Measurements from ENCODE around the gene CBX6.
"Not testable (repeated sequence)": the region's sequence is repeated elsewhere in the genome, so short reads cannot be mapped to it uniquely, and the experiment has no call there.

CBX6 gene

GRCh38 chr22:38860283-38861169 lies 11.5 kb downstream of the CBX6 start:
- no peak for DNase-seq

GRCh38 chr22:38859581-38860282 lies 12.3 kb downstream of the CBX6 start:
- no peak for DNase-seq

GRCh38 chr22:38858492-38858891 lies 13.5 kb downstream of the CBX6 start:
- no peak for DNase-seq

- DNase-seq = not testable (repeated sequence)
These were observed 17.5 kb downstream of the CBX6 start for GRCh38 chr22:38854476-38854875.

GRCh38 chr22:38853883-38854282 lies 18.1 kb downstream of the CBX6 start:
- DNase-seq = not testable (repeated sequence)

GRCh38 chr22:38853196-38853651 lies 18.8 kb downstream of the CBX6 start:
- no peak for DNase-seq

- DNase-seq = no peak
These were observed 19.5 kb downstream of the CBX6 start for GRCh38 chr22:38852522-38852921.

GRCh38 chr22:38850941-38851849 lies 20.8 kb downstream of the CBX6 start:
- peak; percentile 77 for DNase-seq

- no peak for DNase-seq
These were observed 21.6 kb downstream of the CBX6 start for GRCh38 chr22:38850399-38850798.

GRCh38 chr22:38849811-38850210 lies 22.2 kb downstream of the CBX6 start:
- DNase-seq = no peak

- DNase-seq = no peak
These were observed 25.6 kb downstream of the CBX6 start for GRCh38 chr22:38846412-38846811.

- DNase-seq = no peak
These were observed 26.8 kb downstream of the CBX6 start for GRCh38 chr22:38845004-38845740.

- no peak for DNase-seq
These were observed 27.6 kb downstream of the CBX6 start for GRCh38 chr22:38844315-38845003.

GRCh38 chr22:38843657-38844314 lies 28.2 kb downstream of the CBX6 start, which contains the start of gene NPTXR:
Gene NPTXR (minus strand): TSS chr22:38844028.
- no peak for DNase-seq

- peak; percentile 48 for DNase-seq
These were observed 28.8 kb downstream of the CBX6 start for GRCh38 chr22:38843201-38843656.

GRCh38 chr22:38842512-38843200 lies 29.4 kb downstream of the CBX6 start:
- no peak for DNase-seq

- no peak for DNase-seq
These were observed 30.4 kb downstream of the CBX6 start for GRCh38 chr22:38841635-38842034.

- DNase-seq = no peak
These were observed 30.8 kb downstream of the CBX6 start for GRCh38 chr22:38841211-38841610.

- no peak for DNase-seq
These were observed 31.9 kb downstream of the CBX6 start for GRCh38 chr22:38840129-38840528.

- DNase-seq = no peak
These were observed 32.3 kb downstream of the CBX6 start for GRCh38 chr22:38839686-38840085.

Measured in HCEC 1CT (cell line).